AG09319 (cell line): Measurements from ENCODE around the gene PDE6D.

Experiments used
- DNase-seq: peaks from one replicate; pipeline ENCODE4 v3.0.0-alpha.2; 2010; ENCODE audit warnings: low read depth; ENCODE audit errors: extremely low read depth
- CTCF ChIP-seq: IDR thresholded peaks from 2 replicates; pipeline ENCODE4 v1.5.1; 2011; ENCODE audit warnings: low read depth, mild to moderate bottlenecking, inconsistent platforms, low read length, moderate library complexity

The PDE6D gene

GRCh38 chr2:231710799-231711676 is 70.0 kb downstream of the PDE6D start:
- no peak for DNase-seq
- peak; percentile 23 for TF ChIP-seq CTCF

- peak; percentile 48 for TF ChIP-seq CTCF
- DNase-seq: peak; percentile 67
Observed at GRCh38 chr2:231709981-231710798, 70.9 kb downstream of the PDE6D start.

GRCh38 chr2:231709636-231709980 is 71.5 kb downstream of the PDE6D start:
- DNase-seq: no peak
- TF ChIP-seq CTCF: no peak

- DNase-seq: no peak
- TF ChIP-seq CTCF: no peak
Observed at GRCh38 chr2:231708773-231709635, 72.1 kb downstream of the PDE6D start.

GRCh38 chr2:231707927-231708772 is 72.9 kb downstream of the PDE6D start, which contains the start of gene PTMA:
Gene PTMA (plus strand): TSS chr2:231708525. CDS start chr2:231708707, 182 bp downstream.
- TF ChIP-seq CTCF: no peak
- peak; percentile 99 for DNase-seq

GRCh38 chr2:231707625-231707926 is 73.5 kb downstream of the PDE6D start:
- DNase-seq: no peak
- TF ChIP-seq CTCF: no peak
